Kidney (tissue), 14 donors: ENCODE measurements around the gene JAZF1. TPM values are rescaled to one million over a fixed set of nuclear protein-coding genes. Genes with fewer than 3 reads are reported as not detected.

Source experiments
- DNase-seq, 5 donors: peaks; one replicate each; pipeline ENCODE4 v3.0.0-alpha.2; 2013 to 2020
- FAIRE-seq: peaks from 2 replicates; lab custom pipeline; 2012; peaks lifted over from hg19 to GRCh38; lab: Jason Lieb, UNC
- H3K27ac ChIP-seq, 2 donors: one replicate each; pipeline ENCODE4 v1.7.0; 2013; ENCODE audit warnings: low read depth in 2 of 2, low read length in 2 of 2, inconsistent platforms in 1 of 2
- H3K27me3 ChIP-seq: one replicate; pipeline ENCODE4 v1.7.1; 2013; ENCODE audit warnings: low read length, inconsistent platforms; ENCODE audit not compliant: control insufficient read depth, insufficient read depth
- H3K36me3 ChIP-seq, 3 donors: one replicate each; pipeline versions ENCODE4 v1.7.0 to v1.7.1; 2013; ENCODE audit warnings: low read length in 3 of 3, control low read depth in 1 of 3, inconsistent platforms in 1 of 3; ENCODE audit not compliant: insufficient read depth in 3 of 3, control insufficient read depth in 2 of 3
- H3K4me1 ChIP-seq, 3 donors: one replicate each; pipeline versions ENCODE4 v1.7.0 to v1.7.1; 2013; ENCODE audit warnings: low read length in 3 of 3, inconsistent platforms in 1 of 3, low read depth in 1 of 3; ENCODE audit not compliant: control insufficient read depth in 2 of 3, insufficient read depth in 2 of 3
- H3K4me3 ChIP-seq, 3 donors: one replicate each; pipeline versions ENCODE4 v1.7.0 to v1.8.1; 2013; ENCODE audit warnings: low read length in 3 of 3, control low read depth in 1 of 3, inconsistent platforms in 1 of 3
- H3K9ac ChIP-seq, 3 donors: one replicate each; pipeline versions ENCODE4 v1.7.0 to v1.7.1; 2013; ENCODE audit warnings: low read length in 3 of 3, control low read depth in 1 of 3, inconsistent platforms in 1 of 3
- H3K9me3 ChIP-seq, 3 donors: one replicate each; pipeline versions ENCODE4 v1.7.0 to v1.7.1; 2013; ENCODE audit warnings: low read length in 3 of 3, control low read depth in 1 of 3, inconsistent platforms in 1 of 3; ENCODE audit not compliant: control insufficient read depth in 2 of 3, insufficient read depth in 1 of 3
- intact Hi-C: fragments of 100-400 bp; cut with DNase I; formaldehyde crosslinking; loops from one replicate; pipeline ENCODE4 v1.11.1; 2022
- polyA plus RNA-seq: library from polyadenylated mRNA; stranded (reverse); fragments of 350-450 nt; fragmentation: Illumina TruSeq; extraction: RNeasy Lipid Tissue Mini Kit (QIAGEN cat#74804); gene quantifications from one replicate; pipeline ENCODE4 v1.2.3, GENCODE V29; 2014; ENCODE audit warnings: low read depth, low replicate concordance; ENCODE audit not compliant: insufficient read depth
- total RNA-seq: library from RNA; stranded (reverse); fragmentation: NEBNext Ultra II Directional; extraction: Animal tissue kit (Norgen Biotek cat#: 25700); gene quantifications from one replicate; pipeline ENCODE4 v1.2.1, GENCODE V29; 2021
- TF ChIP-seq, protein P1 (sequence below): IDR thresholded peaks from 3 replicates; pipeline ENCODE4 v1.5.1; 2012; ENCODE audit warnings: mild to moderate bottlenecking, moderate library complexity, borderline replicate concordance; ENCODE audit not compliant: insufficient read depth; ENCODE audit errors: extremely low read depth
- donor health status: control.
- donor health status: control.
- donor health status: control.
- donor health status: control.
- donor health status: control.
- donor health status: DM: yes; HTN: yes; CAD: no.
- donor health status: Normal renal cell carcinoma (clear cell type).

Gene JAZF1
- total and polyA plus RNA-seq, 2 donors from 2014 or later = 5.7 to 13.1 TPM

DNA sequence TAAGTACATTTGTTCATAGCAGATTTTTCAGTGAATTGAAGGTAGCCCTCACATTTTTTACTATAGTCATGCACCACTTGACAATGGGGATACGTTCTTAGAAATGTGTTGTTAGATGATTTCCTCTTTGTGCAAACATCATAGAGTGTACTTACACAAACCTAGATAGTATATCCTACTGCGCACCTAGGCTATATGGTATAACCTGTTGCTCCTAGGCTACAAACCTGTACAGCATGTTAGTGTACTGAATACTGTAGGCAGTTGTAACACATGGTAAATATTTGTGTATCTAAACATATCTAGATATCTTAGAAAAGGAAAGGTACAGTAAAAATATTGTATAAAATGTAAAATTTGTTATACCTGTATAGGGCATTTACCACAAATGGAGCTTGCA lies 399.4 kb downstream of the JAZF1 start:
- intact Hi-C loops = no loop called here
- H3K27ac ChIP-seq = no peak overlapping the region
- no peaks in the 10 kb centered on the region for H3K4me1 ChIP-seq
- no peak for FAIRE-seq
- H3K27me3 ChIP-seq = no peaks in the 10 kb centered on the region
- H3K9me3 ChIP-seq = no peaks in the 10 kb centered on the region
- H3K4me3 ChIP-seq = no peak overlapping the region
- no peak for DNase-seq
- H3K9ac ChIP-seq = no peak overlapping the region
- TF ChIP-seq, protein P1, sequence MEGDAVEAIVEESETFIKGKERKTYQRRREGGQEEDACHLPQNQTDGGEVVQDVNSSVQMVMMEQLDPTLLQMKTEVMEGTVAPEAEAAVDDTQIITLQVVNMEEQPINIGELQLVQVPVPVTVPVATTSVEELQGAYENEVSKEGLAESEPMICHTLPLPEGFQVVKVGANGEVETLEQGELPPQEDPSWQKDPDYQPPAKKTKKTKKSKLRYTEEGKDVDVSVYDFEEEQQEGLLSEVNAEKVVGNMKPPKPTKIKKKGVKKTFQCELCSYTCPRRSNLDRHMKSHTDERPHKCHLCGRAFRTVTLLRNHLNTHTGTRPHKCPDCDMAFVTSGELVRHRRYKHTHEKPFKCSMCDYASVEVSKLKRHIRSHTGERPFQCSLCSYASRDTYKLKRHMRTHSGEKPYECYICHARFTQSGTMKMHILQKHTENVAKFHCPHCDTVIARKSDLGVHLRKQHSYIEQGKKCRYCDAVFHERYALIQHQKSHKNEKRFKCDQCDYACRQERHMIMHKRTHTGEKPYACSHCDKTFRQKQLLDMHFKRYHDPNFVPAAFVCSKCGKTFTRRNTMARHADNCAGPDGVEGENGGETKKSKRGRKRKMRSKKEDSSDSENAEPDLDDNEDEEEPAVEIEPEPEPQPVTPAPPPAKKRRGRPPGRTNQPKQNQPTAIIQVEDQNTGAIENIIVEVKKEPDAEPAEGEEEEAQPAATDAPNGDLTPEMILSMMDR = no peak
- H3K36me3 ChIP-seq = peaks cover 0 to 5% (median 5%) of the 10 kb centered on the region in 3 donors

Other genes starting within 250 kb of the JAZF1 start
- 27.2 TPM for gene CREB5, start 231.7 kb upstream of the JAZF1 start, total RNA-seq
- 3.4 TPM for gene CREB5, start 231.7 kb upstream of the JAZF1 start, polyA plus RNA-seq